HG02970 (cell line): ENCODE data around the gene MDM4.

ENCODE experiments used
- ATAC-seq: cut with Tn5 transposase; IDR thresholded peaks from one replicate; pipeline ENCODE4 v1.9.1; 2021; ENCODE audit warnings: mild to moderate bottlenecking, moderate library complexity, moderate number of reproducible peaks; ENCODE audit not compliant: unreplicated experiment, low FRiP score

The MDM4 gene

DNA sequence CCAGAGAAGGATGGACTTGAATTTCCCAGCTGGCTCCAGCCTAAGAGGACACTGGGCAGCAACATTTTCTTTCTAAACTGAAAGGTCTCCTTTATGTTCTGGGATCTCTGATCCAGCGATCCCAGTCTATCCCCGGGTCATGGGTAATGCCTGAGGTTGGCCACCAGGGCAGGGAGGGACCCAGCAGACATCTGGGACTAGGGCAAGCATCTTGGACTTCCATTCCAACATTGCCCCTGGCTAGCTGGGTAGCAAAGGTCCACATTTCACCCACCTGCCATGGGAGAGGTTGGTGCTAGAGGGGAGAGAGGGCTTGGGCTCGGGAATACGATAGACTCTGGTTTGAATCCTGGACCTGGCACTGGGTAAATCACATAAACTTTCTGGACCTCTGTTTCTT lies 84.8 kb downstream of the MDM4 start:
- no peak for ATAC-seq

DNA sequence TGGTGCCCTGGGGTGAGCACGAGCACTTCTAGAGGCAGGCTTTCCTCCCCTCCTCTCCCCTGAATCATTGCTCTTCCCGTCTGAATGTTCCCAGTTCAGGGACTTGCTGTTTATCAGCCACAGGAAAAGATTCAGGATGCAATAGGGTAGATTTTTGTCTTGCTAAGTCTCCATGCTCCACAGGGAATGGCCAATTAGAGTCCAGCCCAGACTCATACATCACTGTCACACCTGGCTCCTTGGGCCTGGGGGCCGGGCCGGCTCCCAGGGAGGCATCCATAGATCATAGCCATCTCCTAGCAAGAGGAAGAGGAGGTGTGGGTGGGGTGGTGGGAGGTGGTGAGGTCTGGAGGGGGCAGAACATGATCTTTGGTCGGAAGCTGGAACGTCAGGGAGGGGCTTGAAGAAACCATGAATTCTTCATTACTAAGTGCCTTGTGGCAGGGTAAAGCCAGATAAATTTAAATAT lies 85.9 kb downstream of the MDM4 start:
- ATAC-seq: no peak

DNA sequence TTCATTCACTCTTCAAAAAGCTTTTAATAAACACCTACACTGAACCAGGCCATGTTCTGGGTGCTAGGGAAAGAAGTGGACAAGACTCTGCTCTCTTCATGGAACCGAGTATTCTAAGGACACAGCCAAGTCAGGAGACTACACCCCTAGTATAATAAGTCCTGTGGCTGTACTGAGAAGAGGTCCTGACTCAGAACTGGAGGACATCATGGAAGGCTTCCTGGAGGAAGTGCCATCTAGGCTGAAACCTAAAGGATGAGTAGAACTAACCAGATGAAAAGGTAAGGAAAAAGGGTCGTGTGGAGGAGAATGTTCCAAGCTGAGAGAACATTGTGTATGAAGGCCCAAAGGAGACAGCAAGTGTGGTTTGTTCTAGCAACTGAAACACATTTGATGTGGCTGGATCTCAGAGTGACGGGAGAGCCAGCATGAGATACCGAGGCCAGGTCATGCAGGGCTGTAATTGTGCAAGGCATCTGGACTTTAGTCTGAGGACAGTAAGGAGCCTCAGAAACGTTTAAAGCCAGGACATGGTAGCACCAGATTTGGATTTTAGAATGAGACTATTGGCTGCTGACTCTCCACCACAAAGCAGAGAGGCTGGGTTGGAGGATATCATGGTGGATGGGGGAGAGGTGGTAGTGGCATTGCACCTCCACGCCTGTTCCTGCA lies 86.8 kb downstream of the MDM4 start:
- no peak for ATAC-seq

DNA sequence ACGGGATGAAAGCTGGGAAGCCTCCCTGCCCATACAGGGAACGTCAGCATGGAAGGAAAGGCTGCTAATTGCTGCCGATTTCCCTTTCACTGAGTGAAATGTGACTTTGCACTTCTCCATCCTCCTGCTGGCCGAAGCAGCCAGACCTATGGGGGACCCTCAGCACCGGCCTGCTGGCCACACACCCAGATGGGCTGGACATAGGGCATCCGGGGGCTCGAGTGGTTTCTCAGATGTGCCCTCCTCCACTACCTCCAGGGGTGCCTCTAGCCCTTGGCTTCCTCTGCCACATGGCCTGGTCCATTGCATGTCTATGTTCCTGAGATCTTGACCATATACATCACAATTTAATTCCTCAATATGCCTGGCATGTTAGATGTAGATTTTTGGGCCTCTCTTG lies 89.6 kb downstream of the MDM4 start:
- no peak for ATAC-seq
